Chondrocyte (in vitro differentiated cells): Measurements from ENCODE around the gene GPATCH2. TPM values are rescaled to one million over a fixed set of nuclear protein-coding genes. Genes with fewer than 3 reads are reported as not detected.

ENCODE experiments used
- DNase-seq: peaks from one replicate; pipeline ENCODE4 v3.0.0; 2021; ENCODE audit warnings: mixed read lengths, low spot score
- H3K27ac Mint-ChIP-seq: one replicate; pipeline ENCODE4 v1.8.0; 2021; ENCODE audit warnings: mild to moderate bottlenecking, moderate library complexity, mixed read lengths; ENCODE audit not compliant: unreplicated experiment
- H3K27me3 Mint-ChIP-seq: 2 replicates; pipeline ENCODE4 v1.8.0; 2021; ENCODE audit warnings: low read depth, mixed read lengths
- H3K36me3 Mint-ChIP-seq: 2 replicates; pipeline ENCODE4 v1.8.0; 2021; ENCODE audit warnings: low read depth, mixed read lengths
- H3K4me1 Mint-ChIP-seq: 2 replicates; pipeline ENCODE4 v1.8.0; 2021; ENCODE audit warnings: low read depth, mild to moderate bottlenecking, mixed read lengths
- H3K4me3 Mint-ChIP-seq: one replicate; pipeline ENCODE4 v1.8.0; 2021; ENCODE audit warnings: mild to moderate bottlenecking, moderate library complexity, mixed read lengths; ENCODE audit not compliant: unreplicated experiment
- H3K9me3 Mint-ChIP-seq: 2 replicates; pipeline ENCODE4 v1.8.0; 2021; ENCODE audit warnings: low read depth, mixed read lengths
- CTCF ChIP-seq: fragments of 200-600 bp; sonication (generic); IDR thresholded peaks from 2 replicates; pipeline ENCODE4 v1.5.0; 2021; ENCODE audit warnings: antibody characterized with exemption, mild to moderate bottlenecking, moderate library complexity
- total RNA-seq: library from RNA; stranded (reverse); gene quantifications from 3 replicates; pipeline ENCODE4 v1.2.1, GENCODE V29; 2021

The GPATCH2 gene
- total RNA-seq, 1 donor from 2014 or later, result 10.4 TPM

- no peak for DNase-seq
- Mint-ChIP-seq H3K4me3 (no peak overlapping the region), H3K27ac (no peak overlapping the region), H3K9me3 (peaks cover 19% of the 10 kb centered on the region), H3K4me1 (no peaks in the 10 kb centered on the region), H3K36me3 (peaks cover 13% of the 10 kb centered on the region), H3K27me3 (no peaks in the 10 kb centered on the region)
- no peak for TF ChIP-seq CTCF
Observed at GRCh38 chr1:217462159-217462558, 168.7 kb downstream of the GPATCH2 start.

GRCh38 chr1:217457016-217457415 is 173.9 kb downstream of the GPATCH2 start:
- Mint-ChIP-seq H3K27ac (no peak overlapping the region), H3K4me3 (no peak overlapping the region), H3K27me3 (no peaks in the 10 kb centered on the region), H3K9me3 (no peaks in the 10 kb centered on the region), H3K36me3 (peaks cover 7% of the 10 kb centered on the region), H3K4me1 (no peaks in the 10 kb centered on the region)
- no peak for TF ChIP-seq CTCF
- no peak for DNase-seq

- Mint-ChIP-seq H3K9me3 (no peaks in the 10 kb centered on the region), H3K27me3 (no peaks in the 10 kb centered on the region), H3K36me3 (peaks cover 9% of the 10 kb centered on the region), H3K27ac (no peak overlapping the region), H3K4me3 (no peak overlapping the region), H3K4me1 (no peaks in the 10 kb centered on the region)
- no peak for DNase-seq
- TF ChIP-seq CTCF, result no peak
Observed at GRCh38 chr1:217456261-217456660, 174.6 kb downstream of the GPATCH2 start.

- TF ChIP-seq CTCF, result no peak
- no peak for DNase-seq
- Mint-ChIP-seq H3K27me3 (no peaks in the 10 kb centered on the region), H3K4me3 (no peak overlapping the region), H3K4me1 (no peaks in the 10 kb centered on the region), H3K9me3 (no peaks in the 10 kb centered on the region), H3K36me3 (peaks cover 10% of the 10 kb centered on the region), H3K27ac (no peak overlapping the region)
Observed at GRCh38 chr1:217453816-217454215, 177.1 kb downstream of the GPATCH2 start.

GRCh38 chr1:217449370-217449769 is 181.5 kb downstream of the GPATCH2 start:
- Mint-ChIP-seq H3K4me1 (no peaks in the 10 kb centered on the region), H3K4me3 (no peak overlapping the region), H3K36me3 (peaks cover 11% of the 10 kb centered on the region), H3K27ac (no peak overlapping the region), H3K9me3 (no peaks in the 10 kb centered on the region), H3K27me3 (no peaks in the 10 kb centered on the region)
- no peak for DNase-seq
- TF ChIP-seq CTCF, result no peak
